Ishikawa (cell line): ENCODE measurements around the gene OVCH1.

ENCODE experiments used
- CEBPB ChIP-seq: IDR thresholded peaks from 2 replicates; pipeline ENCODE4 v1.6.1; 2012
- CREB1 ChIP-seq: IDR thresholded peaks from 2 replicates; pipeline ENCODE4 v1.6.1; 2012; ENCODE audit warnings: low read depth
- EGR1 ChIP-seq: IDR thresholded peaks from 2 replicates; pipeline ENCODE4 v1.6.1; 2012
- EP300 ChIP-seq: IDR thresholded peaks from 2 replicates; pipeline ENCODE4 v1.6.1; 2012; ENCODE audit warnings: borderline replicate concordance
- NFIC ChIP-seq: IDR thresholded peaks from 2 replicates; pipeline ENCODE4 v1.6.1; 2012
- RAD21 ChIP-seq: IDR thresholded peaks from 2 replicates; pipeline ENCODE4 v1.6.1; 2012; ENCODE audit warnings: low read depth
- TAF1 ChIP-seq: IDR thresholded peaks from 2 replicates; pipeline ENCODE4 v1.6.1; 2012; ENCODE audit warnings: low read depth, mild to moderate bottlenecking
- TCF12 ChIP-seq: IDR thresholded peaks from 2 replicates; pipeline ENCODE4 v1.6.1; 2012; ENCODE audit warnings: low read depth
- TEAD4 ChIP-seq: IDR thresholded peaks from 2 replicates; pipeline ENCODE4 v1.6.1; 2012
- YY1 ChIP-seq: IDR thresholded peaks from 2 replicates; pipeline ENCODE4 v1.6.1; 2012; ENCODE audit warnings: low read depth
- TF ChIP-seq, protein P1 (sequence below): IDR thresholded peaks from 2 replicates; pipeline ENCODE4 v1.6.1; 2012
- TF ChIP-seq, protein P2 (sequence below): IDR thresholded peaks from 2 replicates; pipeline ENCODE4 v1.6.1; 2012; ENCODE audit warnings: low read depth, mild to moderate bottlenecking
- TF ChIP-seq, protein P3 (sequence below): IDR thresholded peaks from 2 replicates; pipeline ENCODE4 v1.6.1; 2012

DNA sequence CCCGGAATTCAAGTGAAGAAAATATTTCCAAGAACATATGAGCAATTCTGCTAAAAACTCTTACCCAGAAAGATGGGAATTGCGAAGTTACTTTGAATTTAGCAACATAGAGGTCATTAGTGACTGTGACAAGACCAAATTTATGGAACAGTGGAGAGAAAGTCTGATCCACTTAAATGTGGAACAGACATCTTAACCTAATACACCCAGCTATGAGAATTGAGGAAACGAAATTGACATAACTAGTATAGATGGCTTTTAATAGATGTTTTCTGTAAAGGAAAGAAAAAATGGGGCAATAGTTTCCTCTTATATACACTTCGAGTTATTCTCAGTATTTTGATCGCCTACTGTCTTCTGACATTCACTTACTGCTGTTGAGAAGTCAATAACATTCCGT is 4.6 kb downstream of the OVCH1 start:
- TF ChIP-seq EP300 (no peak), YY1 (no peak), TAF1 (no peak), NFIC (no peak), CEBPB (no peak), RAD21 (no peak), CREB1 (no peak), TEAD4 (no peak), TCF12 (no peak), EGR1 (no peak)
- TF ChIP-seq, protein P1, sequence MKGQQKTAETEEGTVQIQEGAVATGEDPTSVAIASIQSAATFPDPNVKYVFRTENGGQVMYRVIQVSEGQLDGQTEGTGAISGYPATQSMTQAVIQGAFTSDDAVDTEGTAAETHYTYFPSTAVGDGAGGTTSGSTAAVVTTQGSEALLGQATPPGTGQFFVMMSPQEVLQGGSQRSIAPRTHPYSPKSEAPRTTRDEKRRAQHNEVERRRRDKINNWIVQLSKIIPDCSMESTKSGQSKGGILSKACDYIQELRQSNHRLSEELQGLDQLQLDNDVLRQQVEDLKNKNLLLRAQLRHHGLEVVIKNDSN: no peak
- TF ChIP-seq, protein P2, sequence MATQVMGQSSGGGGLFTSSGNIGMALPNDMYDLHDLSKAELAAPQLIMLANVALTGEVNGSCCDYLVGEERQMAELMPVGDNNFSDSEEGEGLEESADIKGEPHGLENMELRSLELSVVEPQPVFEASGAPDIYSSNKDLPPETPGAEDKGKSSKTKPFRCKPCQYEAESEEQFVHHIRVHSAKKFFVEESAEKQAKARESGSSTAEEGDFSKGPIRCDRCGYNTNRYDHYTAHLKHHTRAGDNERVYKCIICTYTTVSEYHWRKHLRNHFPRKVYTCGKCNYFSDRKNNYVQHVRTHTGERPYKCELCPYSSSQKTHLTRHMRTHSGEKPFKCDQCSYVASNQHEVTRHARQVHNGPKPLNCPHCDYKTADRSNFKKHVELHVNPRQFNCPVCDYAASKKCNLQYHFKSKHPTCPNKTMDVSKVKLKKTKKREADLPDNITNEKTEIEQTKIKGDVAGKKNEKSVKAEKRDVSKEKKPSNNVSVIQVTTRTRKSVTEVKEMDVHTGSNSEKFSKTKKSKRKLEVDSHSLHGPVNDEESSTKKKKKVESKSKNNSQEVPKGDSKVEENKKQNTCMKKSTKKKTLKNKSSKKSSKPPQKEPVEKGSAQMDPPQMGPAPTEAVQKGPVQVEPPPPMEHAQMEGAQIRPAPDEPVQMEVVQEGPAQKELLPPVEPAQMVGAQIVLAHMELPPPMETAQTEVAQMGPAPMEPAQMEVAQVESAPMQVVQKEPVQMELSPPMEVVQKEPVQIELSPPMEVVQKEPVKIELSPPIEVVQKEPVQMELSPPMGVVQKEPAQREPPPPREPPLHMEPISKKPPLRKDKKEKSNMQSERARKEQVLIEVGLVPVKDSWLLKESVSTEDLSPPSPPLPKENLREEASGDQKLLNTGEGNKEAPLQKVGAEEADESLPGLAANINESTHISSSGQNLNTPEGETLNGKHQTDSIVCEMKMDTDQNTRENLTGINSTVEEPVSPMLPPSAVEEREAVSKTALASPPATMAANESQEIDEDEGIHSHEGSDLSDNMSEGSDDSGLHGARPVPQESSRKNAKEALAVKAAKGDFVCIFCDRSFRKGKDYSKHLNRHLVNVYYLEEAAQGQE: no peak
- TF ChIP-seq, protein P3, sequence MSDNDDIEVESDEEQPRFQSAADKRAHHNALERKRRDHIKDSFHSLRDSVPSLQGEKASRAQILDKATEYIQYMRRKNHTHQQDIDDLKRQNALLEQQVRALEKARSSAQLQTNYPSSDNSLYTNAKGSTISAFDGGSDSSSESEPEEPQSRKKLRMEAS: no peak
